Parathyroid adenoma (tissue), 2 donors: ENCODE data around the gene LONP1.
"Not testable (repeated sequence)": the region's sequence is repeated elsewhere in the genome, so short reads cannot be mapped to it uniquely, and the experiment has no call there.

Experiments
- H2AFZ ChIP-seq: fragments of 300-600 bp; sonication (generic); one replicate; pipeline ENCODE4 v1.7.0; 2017; ENCODE audit warnings: antibody characterized with exemption, mild to moderate bottlenecking
- H3K27ac ChIP-seq: fragments of 300-600 bp; sonication (generic); one replicate; pipeline ENCODE4 v1.7.0; 2017
- H3K27me3 ChIP-seq: fragments of 300-600 bp; sonication (generic); one replicate; pipeline ENCODE4 v1.7.0; 2017; ENCODE audit warnings: low read length; ENCODE audit not compliant: control insufficient read depth, insufficient read depth
- H3K36me3 ChIP-seq: fragments of 300-600 bp; sonication (generic); one replicate; pipeline ENCODE4 v1.7.0; 2017; ENCODE audit warnings: low read length; ENCODE audit not compliant: control insufficient read depth, insufficient read depth
- H3K4me1 ChIP-seq: fragments of 300-600 bp; sonication (generic); one replicate; pipeline ENCODE4 v1.7.0; 2017; ENCODE audit warnings: control low read depth
- H3K4me2 ChIP-seq: fragments of 300-600 bp; sonication (generic); one replicate; pipeline ENCODE4 v1.7.0; 2017; ENCODE audit warnings: low read length
- H3K4me3 ChIP-seq: fragments of 300-600 bp; sonication (generic); one replicate; pipeline ENCODE4 v1.7.0; 2017; ENCODE audit warnings: low read depth, low read length
- H3K79me2 ChIP-seq: fragments of 300-600 bp; sonication (generic); one replicate; pipeline ENCODE4 v1.7.0; 2017; ENCODE audit warnings: control low read depth
- H3K9ac ChIP-seq: fragments of 300-600 bp; sonication (generic); one replicate; pipeline ENCODE4 v1.7.0; 2017; ENCODE audit warnings: mild to moderate bottlenecking
- H3K9me3 ChIP-seq: fragments of 300-600 bp; sonication (generic); one replicate; pipeline ENCODE4 v1.7.0; 2017; ENCODE audit warnings: low read length; ENCODE audit not compliant: control insufficient read depth
- CTCF ChIP-seq: fragments of 300-600 bp; sonication (generic); IDR thresholded peaks from one replicate; pipeline ENCODE4 v1.7.0; 2017; ENCODE audit warnings: antibody characterized with exemption, mild to moderate bottlenecking
- donor health status: primary hyperparathyroidism.

The LONP1 gene

GRCh38 chr19:5742051-5742450 lies 22.1 kb upstream of the LONP1 start:
- Histone ChIP-seq H3K4me1 (no peaks in the 10 kb centered on the region), H3K79me2 (no peaks in the 10 kb centered on the region), H3K27me3 (no peaks in the 10 kb centered on the region), H3K27ac (no peak overlapping the region), H3K4me3 (no peak overlapping the region), H3K9me3 (no peaks in the 10 kb centered on the region), H3K9ac (no peak overlapping the region), H3K4me2 (no peak overlapping the region), H3K36me3 (no peaks in the 10 kb centered on the region), H2AFZ (no peak overlapping the region)
- TF ChIP-seq CTCF = no peak

- no peak overlapping the region for H3K4me3 ChIP-seq
- H2AFZ ChIP-seq = no peak overlapping the region
- no peak for TF ChIP-seq CTCF
- H3K4me2 ChIP-seq = no peak overlapping the region
- no peaks in the 10 kb centered on the region for H3K4me1 ChIP-seq
- no peaks in the 10 kb centered on the region for H3K36me3 ChIP-seq
- no peak overlapping the region for H3K27ac ChIP-seq
- H3K9ac ChIP-seq = no peak overlapping the region
- H3K9me3 ChIP-seq = no peaks in the 10 kb centered on the region
- H3K79me2 ChIP-seq = no peaks in the 10 kb centered on the region
- H3K27me3 ChIP-seq = no peaks in the 10 kb centered on the region
These were observed 18.5 kb upstream of the LONP1 start for GRCh38 chr19:5738423-5738822.

- not testable (repeated sequence) for H3K79me2 ChIP-seq, H3K9me3 ChIP-seq, H3K4me3 ChIP-seq, H3K9ac ChIP-seq, H3K27me3 ChIP-seq, H3K4me1 ChIP-seq, H3K4me2 ChIP-seq, H3K36me3 ChIP-seq, H2AFZ ChIP-seq, H3K27ac ChIP-seq
These were observed 13.2 kb upstream of the LONP1 start for GRCh38 chr19:5733172-5733571.

- Histone ChIP-seq H3K79me2 (no peaks in the 10 kb centered on the region), H3K4me1 (no peaks in the 10 kb centered on the region), H3K27ac (no peak overlapping the region), H3K9ac (no peak overlapping the region), H3K27me3 (no peaks in the 10 kb centered on the region), H3K9me3 (no peaks in the 10 kb centered on the region), H3K36me3 (no peaks in the 10 kb centered on the region), H2AFZ (no peak overlapping the region), H3K4me2 (no peak overlapping the region), H3K4me3 (no peak overlapping the region)
- TF ChIP-seq CTCF = no peak
These were observed 7.6 kb upstream of the LONP1 start for GRCh38 chr19:5727453-5728050.

- Histone ChIP-seq H2AFZ (peak overlapping the region; percentile 88), H3K27ac (peak overlapping the region; percentile 84), H3K9ac (peak overlapping the region; percentile 77), H3K9me3 (no peaks in the 10 kb centered on the region), H3K27me3 (no peaks in the 10 kb centered on the region), H3K79me2 (peaks cover 33% of the 10 kb centered on the region), H3K36me3 (no peaks in the 10 kb centered on the region), H3K4me3 (peak overlapping the region; percentile 90), H3K4me1 (peaks cover 7% of the 10 kb centered on the region), H3K4me2 (peak overlapping the region; percentile 92)
- TF ChIP-seq CTCF = no peak
These were observed 529 bp downstream of the LONP1 start for GRCh38 chr19:5719274-5719960.
